ENCODE measurements around the gene ANKS1A. TPM values are rescaled to one million over a fixed set of nuclear protein-coding genes. Genes with fewer than 3 reads are reported as not detected.
"Not testable (repeated sequence)": the region's sequence is repeated elsewhere in the genome, so short reads cannot be mapped to it uniquely, and the experiment has no call there.

Gene ANKS1A
- total and polyA plus RNA-seq, 7 donors: 3.9 to 12.4 (median 6.1) TPM

- ATAC-seq: peak in 3 of 4 donors; percentile 47 to 56 (median 53)
- WGBS, 3 donors: 73 to 87% (median 81%) methylated on average over 7 of the region's 7 CpGs
- H3K27me3 ChIP-seq (ENCODE audit: insufficient read depth in 3 of 3, low read length in 2 of 3): no peaks in the 10 kb centered on the region
- no peaks in the 10 kb centered on the region for H3K4me1 ChIP-seq
- no peak overlapping the region for H3K27ac ChIP-seq
- H3K4me3 ChIP-seq: no peak overlapping the region
- DNase-seq: no peak
- peaks cover 7 to 62% of the 10 kb centered on the region in 2 donors for H3K36me3 ChIP-seq (ENCODE audit: insufficient read depth in 1 of 2, low read depth in 1 of 2)
- H3K9me3 ChIP-seq: no peaks in the 10 kb centered on the region
- TF ChIP-seq CTCF (IDR thresholded peaks at IDR 0.05): no peak
- intact Hi-C loops (cut with DNase I): no loop called here
Observed at GRCh38 chr6:34994693-34995092, 105.6 kb downstream of the ANKS1A start.

- H3K9me3 ChIP-seq; H3K27me3 ChIP-seq (ENCODE audit: insufficient read depth in 3 of 3, low read length in 2 of 3); intact Hi-C loops (cut with DNase I); H3K4me3 ChIP-seq; ATAC-seq; DNase-seq; H3K4me1 ChIP-seq; H3K27ac ChIP-seq: not testable (repeated sequence)
- 92 to 94% (median 93%) methylated on average over 8 of the region's 8 CpGs for WGBS, 3 donors
- H3K36me3 ChIP-seq (ENCODE audit: insufficient read depth in 1 of 2, low read depth in 1 of 2): peaks cover 0 to 44% of the 10 kb centered on the region in 2 donors
Observed at GRCh38 chr6:34998417-34998816, 109.4 kb downstream of the ANKS1A start.

GRCh38 chr6:34999153-34999552, 110.1 kb downstream of the ANKS1A start:
- WGBS, 3 donors: 91 to 99% (median 99%) methylated on average over 7 of the region's 7 CpGs
- DNase-seq; H3K27ac ChIP-seq; H3K4me3 ChIP-seq; H3K9me3 ChIP-seq; ATAC-seq; H3K27me3 ChIP-seq (ENCODE audit: insufficient read depth in 3 of 3, low read length in 2 of 3); intact Hi-C loops (cut with DNase I); H3K4me1 ChIP-seq: not testable (repeated sequence)
- H3K36me3 ChIP-seq (ENCODE audit: insufficient read depth in 1 of 2, low read depth in 1 of 2): peaks cover 0 to 44% of the 10 kb centered on the region in 2 donors

DNA sequence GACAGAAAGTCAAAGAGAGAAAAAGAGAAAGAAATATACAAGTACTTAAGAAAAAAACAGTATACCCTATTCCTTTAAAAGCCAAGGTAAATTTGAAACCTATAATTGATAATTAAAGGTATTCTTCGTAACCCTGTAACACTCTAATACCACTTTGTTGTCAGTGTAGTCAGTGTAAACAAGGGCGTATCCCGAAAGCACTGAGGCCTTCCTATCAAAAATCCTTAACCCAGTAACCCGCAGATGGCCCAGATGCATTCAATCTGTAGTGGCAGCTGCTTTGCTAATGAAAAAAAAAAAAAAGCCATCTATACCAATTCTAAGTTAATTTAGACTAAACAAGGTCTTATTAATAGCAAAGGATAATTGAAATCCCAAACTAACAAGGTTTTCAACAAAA, 110.9 kb downstream of the ANKS1A start:
- intact Hi-C loops (cut with DNase I); DNase-seq; H3K9me3 ChIP-seq; ATAC-seq; H3K27me3 ChIP-seq (ENCODE audit: insufficient read depth in 3 of 3, low read length in 2 of 3); H3K4me1 ChIP-seq; H3K27ac ChIP-seq; H3K4me3 ChIP-seq: not testable (repeated sequence)
- WGBS, 3 donors: 90 to 93% (median 91%) methylated on average over 4 of the region's 4 CpGs
- H3K36me3 ChIP-seq (ENCODE audit: insufficient read depth in 1 of 2, low read depth in 1 of 2): peaks cover 0 to 37% of the 10 kb centered on the region in 2 donors

GRCh38 chr6:35001349-35001748, 112.3 kb downstream of the ANKS1A start:
- WGBS, 3 donors: 85 to 91% (median 91%) methylated on average over 6 of the region's 6 CpGs
- intact Hi-C loops (cut with DNase I); H3K27ac ChIP-seq; H3K4me1 ChIP-seq; ATAC-seq; H3K4me3 ChIP-seq; DNase-seq; H3K27me3 ChIP-seq (ENCODE audit: insufficient read depth in 3 of 3, low read length in 2 of 3); H3K9me3 ChIP-seq: not testable (repeated sequence)
- H3K36me3 ChIP-seq (ENCODE audit: insufficient read depth in 1 of 2, low read depth in 1 of 2): peaks cover 0 to 29% of the 10 kb centered on the region in 2 donors

DNA sequence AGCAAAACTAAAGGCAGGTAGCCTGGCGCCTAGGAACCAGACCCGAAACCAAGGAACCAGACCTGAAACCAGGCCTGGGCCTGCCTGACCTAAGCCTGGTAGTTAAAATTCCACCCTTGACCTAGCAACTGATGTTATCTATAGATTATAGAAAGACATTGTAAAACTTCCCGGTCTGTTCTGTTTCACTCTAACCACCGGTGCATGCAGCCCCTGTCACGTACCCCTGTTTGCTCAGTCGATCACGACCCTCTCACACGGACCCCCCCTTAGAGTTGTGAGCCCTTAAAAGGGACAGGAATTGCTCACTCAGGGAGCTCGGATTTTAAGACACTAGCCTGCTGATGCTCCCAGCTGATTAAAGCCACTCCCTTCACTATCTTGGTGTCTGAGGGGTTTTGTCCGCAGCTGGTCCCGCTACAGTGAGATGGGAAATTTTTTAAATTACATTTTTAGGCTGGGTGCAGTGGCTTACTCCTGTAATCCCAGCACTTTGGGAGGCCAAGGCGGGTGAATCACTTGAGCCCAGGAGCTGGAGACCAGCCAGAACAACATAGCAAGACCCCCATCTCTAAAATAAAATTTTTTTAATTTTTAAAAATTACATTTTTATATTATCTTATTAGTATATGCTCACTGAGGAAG, 115.0 kb downstream of the ANKS1A start:
- H3K4me3 ChIP-seq; intact Hi-C loops (cut with DNase I); H3K4me1 ChIP-seq; DNase-seq; H3K9me3 ChIP-seq; H3K27ac ChIP-seq; ATAC-seq; H3K27me3 ChIP-seq (ENCODE audit: insufficient read depth in 3 of 3, low read length in 2 of 3): not testable (repeated sequence)
- 83 to 90% (median 84%) methylated on average over 12 of the region's 12 CpGs for WGBS, 3 donors
- peaks cover 0 to 18% of the 10 kb centered on the region in 2 donors for H3K36me3 ChIP-seq (ENCODE audit: insufficient read depth in 1 of 2, low read depth in 1 of 2)

DNA sequence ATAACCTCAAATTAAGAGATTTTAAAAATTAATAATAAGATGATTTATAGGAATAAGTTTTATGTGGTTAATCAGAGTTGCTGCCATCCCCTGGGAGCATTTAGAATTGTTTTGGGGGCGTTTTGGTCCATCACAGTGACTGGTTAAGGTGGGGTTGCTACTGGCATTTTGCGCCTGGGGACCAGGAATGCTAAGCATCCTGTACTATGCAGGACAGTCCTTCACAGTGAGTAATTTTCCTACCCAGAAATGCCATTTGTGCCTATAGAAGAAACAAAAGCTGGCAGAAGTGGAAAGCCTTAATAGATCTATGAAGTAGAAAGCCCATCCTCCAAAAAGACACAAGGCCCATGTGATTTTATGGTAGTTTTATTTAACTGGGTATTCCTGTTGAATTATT, 118.0 kb downstream of the ANKS1A start:
- H3K27me3 ChIP-seq (ENCODE audit: insufficient read depth in 3 of 3, low read length in 2 of 3): no peaks in the 10 kb centered on the region
- H3K4me3 ChIP-seq: no peak overlapping the region
- TF ChIP-seq CTCF (IDR thresholded peaks at IDR 0.05): no peak
- WGBS, 3 donors: 79 to 90% (median 89%) methylated on average over 2 of the region's 2 CpGs
- H3K9me3 ChIP-seq: no peaks in the 10 kb centered on the region
- ATAC-seq (no peak), DNase-seq (no peak)
- H3K4me1 ChIP-seq: peaks cover 11% of the 10 kb centered on the region
- no peak overlapping the region for H3K27ac ChIP-seq
- intact Hi-C loops (cut with DNase I): no loop called here
- peaks cover 0 to 16% of the 10 kb centered on the region in 2 donors for H3K36me3 ChIP-seq (ENCODE audit: insufficient read depth in 1 of 2, low read depth in 1 of 2)
